Right lobe of liver (tissue), 4 donors: ENCODE results near the gene S100B.

Experiments used
- CTCF ChIP-seq, 4 donors: fragments of 200-600 bp in 3 of 4; fragments of 450-650 bp in 1 of 4; IDR thresholded peaks; one replicate each; pipeline versions ENCODE4 v1.5.1 to v1.8.0; 2016 to 2022; ENCODE audit warnings: antibody characterized with exemption in 4 of 4, mild to moderate bottlenecking in 2 of 4
- POLR2A ChIP-seq: fragments of 450-650 bp; IDR thresholded peaks from one replicate; pipeline ENCODE4 v1.6.1; 2017; ENCODE audit warnings: antibody characterized with exemption, mild to moderate bottlenecking
- donor health status: DM: no; HTN: no; CAD: no.
- donor health status: DM: no; HTN: no; CAD: no.
- donor health status: DM: no; HTN: yes; CAD: no.

GRCh38 chr21:46626536-46626935 is 21.7 kb upstream of the S100B start:
- TF ChIP-seq CTCF (IDR thresholded peaks at IDR 0.05) (no peak), POLR2A (no peak)
